Stomach (tissue), 9 donors: ENCODE results near the gene PRKCA. TPM values are rescaled to one million over a fixed set of nuclear protein-coding genes. Genes with fewer than 3 reads are reported as not detected.
A peak's percentile ranks its signal among the peaks of the same experiment; 100 is the strongest.

Experiments used
- DNase-seq, 2 donors: peaks; one replicate each; pipeline versions ENCODE4 v3.0.0 to v3.0.0-alpha.2; 2013 to 2019
- H3K27ac ChIP-seq, 5 donors: fragments of 200-600 bp in 4 of 5; sonication (generic) in 4 of 5; one replicate each; pipeline ENCODE4 v1.5.1; 2013 to 2019; ENCODE audit warnings: mild to moderate bottlenecking in 1 of 5, moderate library complexity in 1 of 5
- H3K27me3 ChIP-seq, 3 donors: fragments of 200-600 bp; sonication (generic); one replicate each; pipeline ENCODE4 v1.5.1; 2017 to 2019; ENCODE audit warnings: mixed run types in 1 of 3
- H3K36me3 ChIP-seq, 4 donors: fragments of 200-600 bp; sonication (generic); 1 replicate in 3 of 4; 2 replicates in 1 of 4; pipeline ENCODE4 v1.5.1; 2016 to 2019
- H3K4me1 ChIP-seq, 4 donors: fragments of 200-600 bp; sonication (generic); one replicate each; pipeline ENCODE4 v1.5.1; 2016 to 2019
- H3K4me3 ChIP-seq, 4 donors: fragments of 200-600 bp; sonication (generic) in 3 of 4; one replicate each; pipeline ENCODE4 v1.5.1; 2016 to 2019; ENCODE audit warnings: mild to moderate bottlenecking in 1 of 4
- H3K9me3 ChIP-seq, 4 donors: fragments of 200-600 bp; sonication (generic); one replicate each; pipeline ENCODE4 v1.5.1; 2016 to 2019
- EP300 ChIP-seq: sonication (generic); formaldehyde crosslinking; IDR thresholded peaks from one replicate; pipeline ENCODE4 v1.6.1; 2017; ENCODE audit warnings: antibody characterized with exemption
- POLR2A ChIP-seq, 4 donors: fragments of 450-650 bp; IDR thresholded peaks; one replicate each; pipeline ENCODE4 v1.6.1; 2016; ENCODE audit warnings: antibody characterized with exemption in 4 of 4, control low read depth in 2 of 4, mild to moderate bottlenecking in 1 of 4, moderate library complexity in 1 of 4
- POLR2AphosphoS5 ChIP-seq, 3 donors: sonication (generic); formaldehyde crosslinking; IDR thresholded peaks; one replicate each; pipeline ENCODE4 v1.6.1; 2016; ENCODE audit warnings: antibody characterized with exemption in 3 of 3
- WGBS, 5 donors: extraction: QIAGEN DNeasy Blood & Tissue Kit in 3 of 5; methylation state at CpG; one replicate each; pipeline versions ENCODE4 v1.1.5 to v1.1.7; 2013 to 2018; 5-methylcytosine and 5-hydroxymethylcytosine counted together
- intact Hi-C: fragments of 100-400 bp; cut with DNase I; formaldehyde crosslinking; loops from one replicate; pipeline ENCODE4 v1.15.1; 2023; ENCODE audit warnings: low total_unique reads
- polyA plus RNA-seq, 3 donors: library from polyadenylated mRNA; stranded (reverse); fragments of 200-250 nt; gene quantifications; one replicate each; pipeline ENCODE4 v1.2.3, GENCODE V29; 2013
- total RNA-seq, 5 donors: library from RNA; depleted of rRNA; stranded (reverse); fragments of >200 nt; gene quantifications; one replicate each; pipeline versions ENCODE4 v1.1.0 to v1.2.3, GENCODE V29; 2014 to 2016
- TF ChIP-seq, protein P1 (sequence below), 7 experiments: fragments of 450-650 bp in 4 of 7; fragments of 200-600 bp in 3 of 7; sonication (generic) in 3 of 7; IDR thresholded peaks; one replicate each; pipeline ENCODE4 v1.5.1; 2016 to 2019; ENCODE audit warnings: antibody characterized with exemption in 7 of 7, control low read depth in 2 of 7, mild to moderate bottlenecking in 1 of 7
- donor health status: healthy with polysubstance abuse.
- donor health status: Bipolar disorder and iron deficiency.
- donor health status: healthy.

Gene PRKCA
- total and polyA plus RNA-seq, 8 donors = 2.1 to 41.1 (median 12.2) TPM

DNA sequence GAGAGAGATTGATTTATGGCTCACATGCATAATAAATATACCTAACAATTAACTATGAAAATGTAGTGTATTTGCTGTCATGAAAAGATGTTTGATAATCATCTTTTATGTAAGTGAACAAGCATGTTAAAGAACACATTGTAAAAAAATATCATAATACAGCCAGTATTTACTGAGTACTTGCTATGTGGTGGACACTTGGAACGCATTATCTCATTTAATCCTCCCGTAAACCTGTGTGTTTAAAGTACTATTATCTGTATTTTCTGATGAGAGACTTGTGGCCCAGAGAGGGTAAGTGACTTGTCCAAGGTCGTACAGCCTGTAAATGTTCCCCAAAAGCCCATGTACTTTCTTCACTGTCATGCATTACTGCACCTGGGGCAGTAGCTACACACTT, 70.7 kb downstream of the PRKCA start:
- no peaks in the 10 kb centered on the region for H3K36me3 ChIP-seq
- H3K4me1 ChIP-seq = peaks cover 13 to 37% (median 22%) of the 10 kb centered on the region in 4 donors
- no peaks in the 10 kb centered on the region for H3K27me3 ChIP-seq
- WGBS, 5 donors = 86 to 90% (median 87%) methylated on average over 3 of the region's 3 CpGs
- no peaks in the 10 kb centered on the region for H3K9me3 ChIP-seq
- H3K27ac ChIP-seq = no peak overlapping the region
- no peak for DNase-seq
- TF ChIP-seq POLR2AphosphoS5 (IDR thresholded peaks at IDR 0.05) (no peak), POLR2A (IDR thresholded peaks at IDR 0.05) (no peak), EP300 (no peak)
- TF ChIP-seq, protein P1, sequence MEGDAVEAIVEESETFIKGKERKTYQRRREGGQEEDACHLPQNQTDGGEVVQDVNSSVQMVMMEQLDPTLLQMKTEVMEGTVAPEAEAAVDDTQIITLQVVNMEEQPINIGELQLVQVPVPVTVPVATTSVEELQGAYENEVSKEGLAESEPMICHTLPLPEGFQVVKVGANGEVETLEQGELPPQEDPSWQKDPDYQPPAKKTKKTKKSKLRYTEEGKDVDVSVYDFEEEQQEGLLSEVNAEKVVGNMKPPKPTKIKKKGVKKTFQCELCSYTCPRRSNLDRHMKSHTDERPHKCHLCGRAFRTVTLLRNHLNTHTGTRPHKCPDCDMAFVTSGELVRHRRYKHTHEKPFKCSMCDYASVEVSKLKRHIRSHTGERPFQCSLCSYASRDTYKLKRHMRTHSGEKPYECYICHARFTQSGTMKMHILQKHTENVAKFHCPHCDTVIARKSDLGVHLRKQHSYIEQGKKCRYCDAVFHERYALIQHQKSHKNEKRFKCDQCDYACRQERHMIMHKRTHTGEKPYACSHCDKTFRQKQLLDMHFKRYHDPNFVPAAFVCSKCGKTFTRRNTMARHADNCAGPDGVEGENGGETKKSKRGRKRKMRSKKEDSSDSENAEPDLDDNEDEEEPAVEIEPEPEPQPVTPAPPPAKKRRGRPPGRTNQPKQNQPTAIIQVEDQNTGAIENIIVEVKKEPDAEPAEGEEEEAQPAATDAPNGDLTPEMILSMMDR (IDR thresholded peaks at IDR 0.05) = no peak
- intact Hi-C loops = no loop called here
- no peak overlapping the region for H3K4me3 ChIP-seq

DNA sequence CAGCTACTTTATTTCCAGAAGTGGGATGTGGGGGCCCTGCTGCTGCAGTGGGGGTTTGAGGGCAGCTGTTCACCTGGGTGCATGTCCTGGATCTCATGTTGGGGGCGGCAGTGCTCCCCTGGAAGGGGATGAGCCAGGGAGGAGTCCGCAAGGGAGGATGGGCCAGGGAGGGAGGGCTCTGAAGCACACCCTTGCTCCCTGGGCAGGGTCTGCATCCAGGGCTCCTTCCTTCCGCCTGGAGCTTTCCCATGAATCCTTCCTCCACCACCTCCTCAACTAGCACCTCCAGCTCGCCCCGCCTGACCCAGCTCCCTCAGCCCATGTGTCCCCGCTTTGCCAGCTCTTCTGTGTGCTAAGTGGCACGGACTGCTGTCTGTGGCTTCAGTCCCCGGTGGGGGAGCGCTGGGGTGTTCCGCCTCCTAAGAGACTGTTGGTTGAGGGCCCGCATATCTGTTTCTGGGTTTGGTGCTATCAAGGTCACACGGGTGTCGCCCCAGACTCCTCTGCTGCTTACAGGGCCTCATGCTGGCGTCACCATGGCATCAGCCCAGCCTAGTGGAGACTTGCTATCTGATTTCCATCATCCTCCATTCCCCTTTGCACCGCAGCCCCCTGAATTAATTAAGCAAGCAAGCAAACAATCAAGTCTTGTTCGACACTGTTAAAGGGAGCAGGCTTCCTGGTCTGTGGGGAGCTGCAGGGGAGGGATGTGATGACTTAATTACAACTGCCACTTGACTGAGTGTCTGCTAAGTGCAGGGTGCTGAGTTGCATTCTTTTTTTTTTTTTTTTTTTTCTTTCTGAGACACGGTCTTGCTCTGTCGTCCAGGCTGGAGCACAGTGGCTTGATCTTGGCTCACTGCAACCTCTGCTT, 71.8 kb downstream of the PRKCA start:
- H3K4me3 ChIP-seq = no peak overlapping the region
- TF ChIP-seq, protein P1 (IDR thresholded peaks at IDR 0.05) = no peak
- no peak for TF ChIP-seq POLR2AphosphoS5 (IDR thresholded peaks at IDR 0.05)
- no peak for TF ChIP-seq EP300
- no peak for TF ChIP-seq POLR2A (IDR thresholded peaks at IDR 0.05)
- peak in 1 of 2 donors; percentile 77 for DNase-seq
- peaks cover 13 to 38% (median 22%) of the 10 kb centered on the region in 4 donors for H3K4me1 ChIP-seq
- H3K27me3 ChIP-seq = no peaks in the 10 kb centered on the region
- no peaks in the 10 kb centered on the region for H3K9me3 ChIP-seq
- intact Hi-C loops = no loop called here
- WGBS, 5 donors = 57 to 72% (median 65%) methylated on average over 16 to 18 of the region's 18 CpGs
- H3K27ac ChIP-seq = peak overlapping the region in 1 of 5 donors; percentile 12
- H3K36me3 ChIP-seq = no peaks in the 10 kb centered on the region

DNA sequence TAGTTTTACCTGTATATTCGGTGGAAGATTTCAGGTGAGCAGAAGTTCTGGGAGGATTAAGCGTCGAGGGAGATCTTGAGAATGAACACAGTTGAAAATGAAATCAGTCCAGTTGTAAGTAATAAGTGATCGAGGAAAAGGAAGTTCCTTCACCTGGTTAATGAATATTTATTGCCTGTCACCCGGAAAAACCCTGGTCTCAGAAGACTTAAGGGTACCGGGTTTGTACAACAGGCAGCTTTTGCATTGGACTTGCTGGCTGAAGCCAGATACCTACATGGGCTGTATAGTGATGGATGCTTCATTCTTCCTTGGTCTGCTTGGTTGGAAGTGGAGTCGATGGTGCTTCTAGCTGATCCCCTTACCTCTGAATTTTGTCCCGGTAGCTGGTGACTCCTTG, 72.7 kb downstream of the PRKCA start:
- no peak overlapping the region for H3K4me3 ChIP-seq
- no peaks in the 10 kb centered on the region for H3K9me3 ChIP-seq
- no peaks in the 10 kb centered on the region for H3K27me3 ChIP-seq
- H3K36me3 ChIP-seq = no peaks in the 10 kb centered on the region
- TF ChIP-seq EP300 (no peak), POLR2AphosphoS5 (IDR thresholded peaks at IDR 0.05) (no peak), POLR2A (IDR thresholded peaks at IDR 0.05) (no peak)
- TF ChIP-seq, protein P1 (IDR thresholded peaks at IDR 0.05) = no peak
- DNase-seq = no peak
- intact Hi-C loops = no loop called here
- peak overlapping the region in 1 of 5 donors; percentile 9 for H3K27ac ChIP-seq
- peaks cover 13 to 38% (median 22%) of the 10 kb centered on the region in 4 donors for H3K4me1 ChIP-seq
- 68 to 81% (median 78%) methylated on average over 8 of the region's 8 CpGs for WGBS, 5 donors

DNA sequence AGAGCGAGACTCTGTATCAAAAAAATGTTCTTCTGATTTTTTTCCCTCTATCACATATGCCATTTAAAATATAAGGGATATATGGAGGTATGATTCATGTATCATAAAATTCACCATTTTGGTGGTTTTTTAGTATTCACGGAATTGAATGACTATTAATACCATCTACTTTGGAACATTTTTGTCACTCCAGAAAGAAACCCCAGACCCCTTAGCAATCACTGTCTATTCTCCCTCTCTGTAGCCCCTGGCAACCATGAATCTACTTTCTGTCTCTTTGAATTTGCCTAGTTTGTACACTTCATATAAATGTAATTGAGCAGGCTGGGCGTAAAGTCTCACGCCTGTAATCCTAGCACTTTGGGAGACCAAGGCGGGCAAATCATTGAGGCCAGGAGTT, 75.9 kb downstream of the PRKCA start:
- Histone ChIP-seq H3K36me3 (no peaks in the 10 kb centered on the region), H3K27me3 (no peaks in the 10 kb centered on the region), H3K4me1 (peaks cover 13 to 59% (median 23%) of the 10 kb centered on the region in 4 donors), H3K9me3 (no peaks in the 10 kb centered on the region), H3K4me3 (no peak overlapping the region), H3K27ac (no peak overlapping the region)
- WGBS, 5 donors = 95 to 99% (median 96%) methylated on average over 5 of the region's 5 CpGs
- intact Hi-C loops = no loop called here
- no peak for DNase-seq
- TF ChIP-seq POLR2A (IDR thresholded peaks at IDR 0.05) (no peak), EP300 (no peak), POLR2AphosphoS5 (IDR thresholded peaks at IDR 0.05) (no peak)
- TF ChIP-seq, protein P1 (IDR thresholded peaks at IDR 0.05) = no peak
